ENCODE results near the gene ABTB2. TPM values are rescaled to one million over a fixed set of nuclear protein-coding genes. Genes with fewer than 3 reads are reported as not detected.

ABTB2 gene
- polyA plus RNA-seq, 1 experiment: 6.3 TPM

DNA sequence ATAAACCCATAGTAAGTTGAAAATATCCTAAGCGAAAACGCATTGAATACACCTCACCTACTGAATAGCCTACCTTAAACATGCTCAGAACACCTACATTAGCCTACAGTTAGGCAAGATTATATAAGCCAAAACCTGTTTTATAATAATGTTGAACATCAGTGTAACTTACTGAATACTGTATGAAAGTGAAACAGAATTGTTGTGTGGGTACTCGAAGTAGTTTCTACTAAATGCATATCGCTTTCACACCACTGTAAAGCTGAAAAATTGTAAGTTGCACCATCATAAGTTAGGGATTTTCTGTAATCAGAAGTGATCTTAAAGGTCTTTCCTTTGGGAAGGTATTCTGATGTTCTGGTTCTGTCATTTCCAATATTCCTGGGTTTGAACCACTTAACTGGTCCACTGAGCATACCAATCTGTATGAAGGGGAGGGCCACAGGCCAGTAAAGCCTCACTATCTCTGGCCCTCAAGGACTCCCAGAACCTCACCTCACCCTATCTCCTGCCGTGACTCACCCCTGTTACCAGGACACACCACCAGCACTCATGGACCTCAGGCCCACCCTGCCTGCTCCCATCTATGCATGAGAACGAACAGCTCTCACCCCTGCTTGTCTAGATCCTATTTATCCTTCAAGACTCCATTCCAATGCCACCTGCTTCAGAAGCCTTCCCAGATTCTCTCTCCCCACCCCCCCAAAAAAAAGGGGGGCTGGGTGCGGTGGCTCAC is 182.4 kb downstream of the ABTB2 start:
- DNase-seq (ENCODE audit: low read depth): no peak
- Histone ChIP-seq H3K4me3 (ENCODE audit: low read depth, low read length) (no peak overlapping the region), H3K36me3 (ENCODE audit: control insufficient read depth, insufficient read depth, low read length) (no peaks in the 10 kb centered on the region; the same call in 1 of the 2 replicates), H3K27me3 (ENCODE audit: control insufficient read depth, insufficient read depth, low read length) (no peaks in the 10 kb centered on the region)
- CTCF ChIA-PET: interaction anchor here (1.1 to 6.2 kb wide), 10 partner anchors 10 to 317 kb away, joined by 4 to 112 read pairs (median 10); partner anchors contain the start of gene ABTB2
- POLR2A ChIA-PET: no interaction called here
- TF ChIP-seq, protein P1, sequence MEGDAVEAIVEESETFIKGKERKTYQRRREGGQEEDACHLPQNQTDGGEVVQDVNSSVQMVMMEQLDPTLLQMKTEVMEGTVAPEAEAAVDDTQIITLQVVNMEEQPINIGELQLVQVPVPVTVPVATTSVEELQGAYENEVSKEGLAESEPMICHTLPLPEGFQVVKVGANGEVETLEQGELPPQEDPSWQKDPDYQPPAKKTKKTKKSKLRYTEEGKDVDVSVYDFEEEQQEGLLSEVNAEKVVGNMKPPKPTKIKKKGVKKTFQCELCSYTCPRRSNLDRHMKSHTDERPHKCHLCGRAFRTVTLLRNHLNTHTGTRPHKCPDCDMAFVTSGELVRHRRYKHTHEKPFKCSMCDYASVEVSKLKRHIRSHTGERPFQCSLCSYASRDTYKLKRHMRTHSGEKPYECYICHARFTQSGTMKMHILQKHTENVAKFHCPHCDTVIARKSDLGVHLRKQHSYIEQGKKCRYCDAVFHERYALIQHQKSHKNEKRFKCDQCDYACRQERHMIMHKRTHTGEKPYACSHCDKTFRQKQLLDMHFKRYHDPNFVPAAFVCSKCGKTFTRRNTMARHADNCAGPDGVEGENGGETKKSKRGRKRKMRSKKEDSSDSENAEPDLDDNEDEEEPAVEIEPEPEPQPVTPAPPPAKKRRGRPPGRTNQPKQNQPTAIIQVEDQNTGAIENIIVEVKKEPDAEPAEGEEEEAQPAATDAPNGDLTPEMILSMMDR (IDR thresholded peaks at IDR 0.05; ENCODE audit: insufficient read depth, low read depth, low read length): no peak

DNA sequence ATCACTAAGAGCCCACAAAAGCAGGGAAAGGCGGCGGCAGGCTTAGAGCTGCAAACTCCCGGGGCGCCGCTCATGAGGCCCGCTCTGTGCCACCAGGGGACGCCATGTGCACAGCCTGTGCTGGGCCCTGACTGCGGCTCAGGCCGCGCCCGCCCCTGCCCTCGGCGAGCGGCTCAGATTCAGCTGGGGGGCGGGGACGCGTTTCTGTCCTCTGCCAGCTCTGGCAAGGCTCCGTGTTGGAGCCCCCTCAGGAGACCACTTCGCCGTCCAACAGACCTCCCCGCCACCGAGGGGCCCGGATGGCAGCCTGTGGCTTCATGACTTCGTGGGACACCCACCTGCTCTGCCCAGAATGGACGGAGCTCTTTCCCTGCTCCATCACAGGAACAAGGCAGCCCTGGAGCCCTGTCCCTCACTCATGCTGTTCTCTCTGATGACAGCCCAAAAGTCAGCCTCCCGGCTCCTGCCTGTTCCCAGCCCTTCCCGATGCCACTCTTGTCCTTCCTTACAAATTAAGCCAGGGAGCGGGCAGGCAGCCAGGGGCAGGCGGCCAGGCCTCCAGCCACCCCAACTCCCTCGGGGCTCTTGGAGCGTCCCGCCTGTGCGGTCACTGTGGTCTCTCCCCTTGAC is 183.3 kb downstream of the ABTB2 start:
- ChIA-PET POLR2A (no interaction called here), CTCF (interaction anchor here (0.5 to 6.2 kb wide), 45 partner anchors 8 to 1735 kb away, joined by 3 to 112 read pairs (median 4); partner anchors contain the start of gene ABTB2)
- Histone ChIP-seq H3K27me3 (ENCODE audit: control insufficient read depth, insufficient read depth, low read length) (no peaks in the 10 kb centered on the region), H3K36me3 (ENCODE audit: control insufficient read depth, insufficient read depth, low read length) (no peaks in the 10 kb centered on the region; the same call in 1 of the 2 replicates), H3K4me3 (ENCODE audit: low read depth, low read length) (peak overlapping the region; percentile 16; the same call in 1 of the 2 replicates)
- TF ChIP-seq, protein P1 (IDR thresholded peaks at IDR 0.05; ENCODE audit: insufficient read depth, low read depth, low read length): peak; percentile 99
- no peak for DNase-seq (ENCODE audit: low read depth)

DNA sequence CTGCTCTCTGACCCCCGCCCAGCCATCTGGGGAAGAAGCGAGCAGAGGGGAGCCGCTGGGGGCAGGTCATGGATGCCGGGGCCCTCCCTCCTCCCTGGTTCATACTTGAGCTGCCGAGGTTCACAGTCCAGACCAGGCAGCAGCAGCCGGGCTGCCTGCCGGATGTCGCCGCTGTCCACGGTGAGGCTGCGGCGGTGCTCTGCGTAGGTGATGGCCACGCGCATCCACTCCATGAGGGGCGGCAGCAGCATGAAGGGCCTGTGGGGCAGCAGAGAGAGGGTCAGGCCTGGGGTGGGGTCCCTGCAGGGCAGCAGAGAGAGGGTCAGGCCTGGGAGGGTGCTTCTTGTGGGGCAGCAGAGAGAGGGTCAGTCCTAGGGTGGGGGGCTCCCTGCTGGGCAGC is 184.8 kb downstream of the ABTB2 start:
- no peak for DNase-seq (ENCODE audit: low read depth)
- POLR2A ChIA-PET: no interaction called here
- CTCF ChIA-PET: interaction anchor here (0.9 to 6.2 kb wide), 4 partner anchors 14 to 188 kb away, joined by 3 to 112 read pairs (median 4); partner anchors contain the start of gene ABTB2

DNA sequence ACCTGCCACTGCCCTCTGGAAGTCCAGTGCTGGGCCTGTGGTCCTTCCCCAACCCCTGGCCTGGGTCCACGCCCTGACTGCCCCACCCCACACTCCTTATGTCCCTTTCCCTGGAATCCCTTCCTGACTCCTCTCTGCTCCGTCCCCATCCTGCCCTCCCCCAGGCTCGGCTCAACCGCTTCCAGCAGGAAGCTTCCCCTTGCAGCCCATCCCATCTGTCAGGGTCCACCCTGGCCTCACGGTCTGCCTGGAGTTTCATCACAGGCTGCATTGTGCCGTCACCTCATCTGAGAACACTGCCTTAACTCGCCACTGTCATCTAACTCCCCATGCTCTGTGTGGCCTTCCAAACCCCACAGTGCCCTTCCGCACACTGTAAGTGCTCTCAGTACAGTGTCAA is 188.1 kb downstream of the ABTB2 start:
- no peak for DNase-seq (ENCODE audit: low read depth)
- H3K27me3 ChIP-seq (ENCODE audit: control insufficient read depth, insufficient read depth, low read length): no peaks in the 10 kb centered on the region
- H3K36me3 ChIP-seq (ENCODE audit: control insufficient read depth, insufficient read depth, low read length): no peaks in the 10 kb centered on the region; the same call in 1 of the 2 replicates
- POLR2A ChIA-PET: no interaction called here
- CTCF ChIA-PET: interaction anchor here (0.5 to 6.2 kb wide), 5 partner anchors 19 to 279 kb away, joined by 3 to 112 read pairs (median 3); partner anchors contain the start of gene ABTB2
- no peak overlapping the region for H3K4me3 ChIP-seq (ENCODE audit: low read depth, low read length)
- TF ChIP-seq, protein P1 (IDR thresholded peaks at IDR 0.05; ENCODE audit: insufficient read depth, low read depth, low read length): no peak

More for the DNA sequence above, 184.8 kb downstream of the ABTB2 start:
- TF ChIP-seq, protein P1 (IDR thresholded peaks at IDR 0.05; ENCODE audit: insufficient read depth, low read depth, low read length): no peak
- no peaks in the 10 kb centered on the region; the same call in 1 of the 2 replicates for H3K36me3 ChIP-seq (ENCODE audit: control insufficient read depth, insufficient read depth, low read length)
- no peaks in the 10 kb centered on the region for H3K27me3 ChIP-seq (ENCODE audit: control insufficient read depth, insufficient read depth, low read length)
- H3K4me3 ChIP-seq (ENCODE audit: low read depth, low read length): no peak overlapping the region

Measured in BJ (cell line).